GM21515 (cell line): ENCODE data around the gene RBM28.

Experiments used
- ATAC-seq: cut with Tn5 transposase; IDR thresholded peaks from one replicate; pipeline ENCODE4 v1.9.1; 2021; ENCODE audit not compliant: unreplicated experiment

The RBM28 gene

GRCh38 chr7:128374041-128374440 lies 30.3 kb upstream of the RBM28 start:
- ATAC-seq = no peak

DNA sequence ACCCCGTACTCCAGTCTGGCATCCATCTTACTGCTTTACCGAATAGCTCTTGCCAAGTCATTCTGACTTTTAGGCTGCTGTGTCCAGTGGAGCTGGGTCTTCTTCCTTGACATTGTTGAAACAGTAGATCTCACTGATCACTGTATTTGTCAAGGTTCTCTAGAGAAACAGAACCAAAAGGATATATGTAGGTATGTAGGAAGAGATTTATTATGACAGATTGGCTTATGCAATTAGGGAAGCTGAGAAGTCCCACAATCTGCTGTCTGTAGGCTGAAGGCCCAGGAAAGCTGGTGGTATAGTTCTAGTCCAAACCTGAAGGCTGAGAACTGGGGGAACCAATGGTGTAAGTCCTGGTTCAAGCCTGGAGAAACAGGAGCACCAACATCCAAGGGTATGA lies 29.9 kb upstream of the RBM28 start:
- no peak for ATAC-seq

GRCh38 chr7:128370491-128370890 lies 26.8 kb upstream of the RBM28 start:
- ATAC-seq = no peak

- no peak for ATAC-seq
Observed at GRCh38 chr7:128366986-128367385, 23.3 kb upstream of the RBM28 start.

DNA sequence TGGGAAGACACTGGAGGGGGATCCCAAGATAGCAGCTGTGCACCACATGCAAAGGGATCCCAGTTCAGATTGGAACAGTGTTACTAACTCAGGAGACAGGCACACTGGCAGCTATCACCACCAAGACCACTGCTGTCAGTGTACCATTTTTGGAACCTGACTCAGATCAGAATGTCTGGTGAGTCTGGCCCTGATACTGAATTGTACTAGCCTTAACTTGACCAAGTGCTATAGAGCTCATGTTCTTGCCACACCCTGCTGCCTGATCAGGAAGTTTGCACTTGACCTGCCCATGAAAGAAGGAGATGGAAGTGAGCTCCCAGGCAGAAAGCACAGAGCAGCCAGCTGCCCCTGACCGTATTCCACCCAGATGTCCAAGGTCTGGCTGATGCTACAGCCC lies 22.6 kb upstream of the RBM28 start:
- ATAC-seq = no peak

- no peak for ATAC-seq
Observed at GRCh38 chr7:128365432-128365831, 21.7 kb upstream of the RBM28 start.

- ATAC-seq = no peak
Observed at GRCh38 chr7:128364166-128364870, 20.6 kb upstream of the RBM28 start.

DNA sequence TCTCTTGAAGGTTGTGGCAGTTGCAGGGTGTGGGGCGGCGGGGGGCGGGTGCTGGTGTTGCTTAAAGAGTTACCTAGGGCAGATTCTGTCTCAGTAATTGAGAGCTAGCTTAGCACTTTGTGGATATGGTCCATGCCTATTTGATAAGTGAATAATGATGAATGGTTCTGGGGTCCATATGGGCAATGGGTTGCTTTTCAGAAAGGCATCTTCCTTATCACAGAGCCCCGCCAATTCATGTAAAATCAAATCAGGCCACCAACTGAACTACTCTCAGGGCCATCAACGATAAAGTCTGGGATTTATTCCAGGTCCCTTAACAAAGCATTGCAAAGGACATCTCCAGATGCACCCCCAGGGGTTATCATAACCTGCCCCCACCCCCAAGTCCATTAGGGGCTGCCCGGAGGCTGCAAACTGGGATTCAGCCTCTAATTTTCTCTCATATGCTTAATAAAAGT lies 19.6 kb upstream of the RBM28 start:
- ATAC-seq = no peak

DNA sequence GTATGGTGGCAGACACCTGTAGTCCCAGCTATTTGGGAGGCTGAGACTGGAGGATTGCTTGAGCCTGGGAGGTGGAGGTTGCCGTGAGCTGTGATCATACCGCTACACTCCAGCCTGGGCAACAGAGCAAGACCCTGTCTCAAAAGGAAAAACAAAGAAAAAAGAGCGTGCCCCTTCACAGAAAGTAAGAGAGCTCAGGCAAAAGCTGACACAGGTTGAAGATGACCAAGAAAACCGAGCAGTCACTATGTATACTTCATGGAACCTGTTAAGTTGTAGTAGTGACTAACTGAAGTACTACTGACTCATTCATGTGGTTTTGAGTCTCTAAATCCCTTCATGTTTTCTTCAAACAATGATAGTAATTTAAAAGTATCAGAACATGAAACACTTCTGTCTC lies 19.0 kb upstream of the RBM28 start:
- no peak for ATAC-seq

DNA sequence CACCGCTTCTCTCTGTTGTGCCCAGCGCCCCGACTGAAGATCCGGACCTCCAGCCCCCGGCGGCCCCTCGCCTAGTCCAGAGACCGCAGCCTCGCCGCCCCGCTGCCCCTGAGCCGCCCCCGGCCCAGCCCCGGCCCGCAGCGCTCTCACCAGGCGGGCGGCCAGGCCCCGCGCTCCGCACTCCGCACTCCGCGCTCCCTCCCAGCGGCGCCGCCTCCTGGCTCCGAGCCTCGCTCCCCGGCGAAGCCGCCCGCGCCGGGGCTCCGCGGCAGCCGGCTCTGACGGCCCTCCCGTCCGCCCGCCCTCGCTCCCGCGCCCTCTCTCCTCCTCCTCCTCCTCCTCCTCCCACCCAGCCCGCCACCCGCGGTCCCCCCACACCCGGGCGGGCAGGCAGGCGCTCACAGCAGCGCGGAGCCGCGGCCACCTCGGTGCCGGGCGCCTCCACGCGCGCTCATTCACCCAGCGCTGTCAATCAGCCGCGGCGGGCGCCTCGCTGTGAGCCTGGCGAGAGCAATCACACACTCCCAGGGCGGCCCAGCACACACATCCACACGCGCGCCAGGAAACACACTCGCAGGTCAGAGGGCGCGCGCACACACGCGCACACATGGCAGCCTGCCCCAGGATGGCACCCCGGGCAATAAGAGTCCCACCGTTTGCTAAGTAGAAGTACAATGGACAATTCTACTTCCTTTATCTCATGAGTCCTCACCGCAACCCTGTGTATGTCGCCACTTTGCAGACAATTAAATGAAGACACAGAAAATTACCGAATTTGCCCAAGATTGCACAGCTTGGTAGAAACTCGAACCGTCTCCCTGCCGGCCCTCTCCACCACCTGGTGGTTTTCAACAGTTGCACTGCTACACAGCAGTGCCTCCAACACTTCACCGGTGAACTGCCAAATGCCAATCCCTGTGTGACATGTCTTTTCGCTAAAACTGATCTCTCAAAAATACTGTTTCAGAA lies 18.0 kb upstream of the RBM28 start, which contains the start of gene PRRT4:
PRRT4 (minus strand) TSS at position 280 of the 969 bp plus-strand sequence.
- ATAC-seq = no peak

GRCh38 chr7:128360359-128360678 lies 16.6 kb upstream of the RBM28 start:
- ATAC-seq = no peak

DNA sequence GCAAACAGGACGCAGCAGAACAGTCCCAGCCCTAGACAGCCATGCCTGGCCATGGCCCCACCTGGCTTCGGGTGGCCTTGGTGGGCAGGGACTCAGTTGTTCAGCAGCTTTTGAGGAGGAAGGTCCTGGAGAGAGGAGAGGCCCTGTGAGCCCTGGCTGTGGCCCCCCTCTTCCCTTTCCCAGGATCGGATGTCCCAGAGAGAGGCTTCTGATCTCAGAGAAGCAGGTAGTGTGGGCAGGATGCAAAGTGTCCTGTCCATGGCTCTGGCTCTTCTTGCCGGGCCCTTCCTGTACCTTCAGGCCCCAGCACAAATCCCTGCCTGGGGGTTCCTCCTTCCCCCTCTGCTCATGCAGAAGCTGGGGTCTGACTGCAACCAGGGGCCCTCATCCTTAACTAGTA lies 16.2 kb upstream of the RBM28 start:
- no peak for ATAC-seq

- no peak for ATAC-seq
Observed at GRCh38 chr7:128359336-128359735, 15.6 kb upstream of the RBM28 start.

- ATAC-seq = no peak
Observed at GRCh38 chr7:128358233-128358632, 14.5 kb upstream of the RBM28 start.

GRCh38 chr7:128357217-128357613 lies 13.5 kb upstream of the RBM28 start:
- no peak for ATAC-seq

- no peak for ATAC-seq
Observed at GRCh38 chr7:128356546-128357216, 13.0 kb upstream of the RBM28 start.

DNA sequence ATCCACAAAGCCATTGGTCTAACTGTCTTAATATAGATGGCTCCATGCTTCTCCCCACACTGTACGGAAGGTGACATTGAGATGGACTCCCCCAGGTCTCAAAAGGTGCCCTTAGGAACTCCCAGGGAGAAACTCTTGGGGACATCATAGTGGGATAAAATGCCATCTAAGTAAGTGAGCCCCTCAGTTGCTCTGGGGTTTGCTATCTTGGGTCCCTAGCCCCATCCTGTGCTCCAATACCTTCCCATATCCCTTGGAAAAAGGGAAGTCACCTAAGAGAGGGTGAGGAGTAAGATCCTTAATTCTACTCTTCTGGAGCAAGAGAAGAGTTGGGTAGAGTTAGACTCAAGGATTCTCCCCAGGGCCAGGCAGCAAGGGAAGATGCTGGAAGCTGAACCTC lies 9.9 kb upstream of the RBM28 start:
- ATAC-seq = no peak

GRCh38 chr7:128353189-128353588 lies 9.5 kb upstream of the RBM28 start:
- no peak for ATAC-seq

- no peak for ATAC-seq
Observed at GRCh38 chr7:128352636-128353035, 8.9 kb upstream of the RBM28 start.

DNA sequence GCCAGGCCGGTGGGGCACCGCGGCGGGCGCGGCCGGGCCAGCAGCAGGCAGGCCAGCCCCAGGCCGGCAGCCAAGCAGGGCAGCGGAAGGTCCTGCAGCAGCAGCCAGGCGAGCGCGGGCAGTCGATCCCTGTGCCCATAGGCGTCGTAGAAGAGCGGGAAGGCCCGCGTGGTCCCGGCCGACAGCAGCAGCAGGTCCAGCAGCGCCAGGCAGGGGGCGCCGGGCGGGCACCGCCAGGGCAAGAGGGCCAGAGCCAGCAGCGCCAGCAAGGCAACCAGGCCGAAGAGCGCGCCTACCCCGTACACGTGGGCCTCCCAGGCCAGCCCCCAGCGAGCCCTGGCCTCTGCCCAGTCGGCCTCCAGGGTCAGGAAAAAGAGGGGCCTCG lies 8.4 kb upstream of the RBM28 start:
- no peak for ATAC-seq

- ATAC-seq = no peak
Observed at GRCh38 chr7:128351296-128352152, 7.8 kb upstream of the RBM28 start.
